Ovary (tissue), 3 donors: ENCODE measurements around the gene KSR1.
"Not testable (repeated sequence)": the region's sequence is repeated elsewhere in the genome, so short reads cannot be mapped to it uniquely, and the experiment has no call there.

ENCODE experiments used
- EP300 ChIP-seq: sonication (generic); formaldehyde crosslinking; IDR thresholded peaks from one replicate; pipeline ENCODE4 v1.6.1; 2017; ENCODE audit warnings: antibody characterized with exemption
- POLR2A ChIP-seq: fragments of 450-650 bp; IDR thresholded peaks from one replicate; pipeline ENCODE4 v1.6.1; 2017; ENCODE audit warnings: antibody characterized with exemption, mild to moderate bottlenecking, moderate library complexity
- TF ChIP-seq, protein P1 (sequence below), 3 donors: fragments of 450-650 bp in 2 of 3; fragments of 200-600 bp in 1 of 3; IDR thresholded peaks; one replicate each; pipeline versions ENCODE4 v1.5.1 to v1.8.0; 2016 to 2022; ENCODE audit warnings: antibody characterized with exemption in 3 of 3, mild to moderate bottlenecking in 1 of 3
- donor health status: DM: no; HTN: no; CAD: no.

DNA sequence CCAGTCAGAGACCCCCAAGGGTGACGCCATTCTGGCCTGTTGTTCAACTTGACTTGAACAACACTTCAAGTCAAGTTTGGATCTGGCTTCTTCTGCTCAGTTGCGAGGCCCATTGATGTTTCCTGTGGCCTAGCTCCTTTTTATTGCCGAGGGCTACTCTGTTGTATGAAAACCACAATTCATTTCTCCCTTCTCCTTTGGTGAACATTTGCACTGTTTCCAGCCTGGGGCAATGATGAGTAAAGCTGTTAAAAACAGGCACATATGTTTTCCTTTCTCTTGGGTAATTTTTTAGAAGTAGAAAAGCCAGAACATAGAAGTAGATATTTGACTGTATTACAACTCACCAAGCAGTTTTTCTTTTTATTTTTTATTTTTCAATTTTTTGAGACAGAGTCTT, 173.0 kb downstream of the KSR1 start:
- TF ChIP-seq, protein P1, sequence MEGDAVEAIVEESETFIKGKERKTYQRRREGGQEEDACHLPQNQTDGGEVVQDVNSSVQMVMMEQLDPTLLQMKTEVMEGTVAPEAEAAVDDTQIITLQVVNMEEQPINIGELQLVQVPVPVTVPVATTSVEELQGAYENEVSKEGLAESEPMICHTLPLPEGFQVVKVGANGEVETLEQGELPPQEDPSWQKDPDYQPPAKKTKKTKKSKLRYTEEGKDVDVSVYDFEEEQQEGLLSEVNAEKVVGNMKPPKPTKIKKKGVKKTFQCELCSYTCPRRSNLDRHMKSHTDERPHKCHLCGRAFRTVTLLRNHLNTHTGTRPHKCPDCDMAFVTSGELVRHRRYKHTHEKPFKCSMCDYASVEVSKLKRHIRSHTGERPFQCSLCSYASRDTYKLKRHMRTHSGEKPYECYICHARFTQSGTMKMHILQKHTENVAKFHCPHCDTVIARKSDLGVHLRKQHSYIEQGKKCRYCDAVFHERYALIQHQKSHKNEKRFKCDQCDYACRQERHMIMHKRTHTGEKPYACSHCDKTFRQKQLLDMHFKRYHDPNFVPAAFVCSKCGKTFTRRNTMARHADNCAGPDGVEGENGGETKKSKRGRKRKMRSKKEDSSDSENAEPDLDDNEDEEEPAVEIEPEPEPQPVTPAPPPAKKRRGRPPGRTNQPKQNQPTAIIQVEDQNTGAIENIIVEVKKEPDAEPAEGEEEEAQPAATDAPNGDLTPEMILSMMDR (IDR thresholded peaks at IDR 0.05): not testable (repeated sequence)
- not testable (repeated sequence) for TF ChIP-seq POLR2A, EP300
